Measurements from ENCODE around the gene COX10. TPM values are rescaled to one million over a fixed set of nuclear protein-coding genes. Genes with fewer than 3 reads are reported as not detected.

Gene COX10
- total RNA-seq, 4 donors from 2014 or later = 12.6 to 22.8 (median 15.6) TPM

GRCh38 chr17:14124854-14125253, 55.5 kb downstream of the COX10 start:
- no peak for TF ChIP-seq POLR2A (IDR thresholded peaks at IDR 0.05)
- no peak for TF ChIP-seq CTCF (IDR thresholded peaks at IDR 0.05)
- no peak for TF ChIP-seq EP300 (IDR thresholded peaks at IDR 0.05)
- no peak overlapping the region for H3K27ac ChIP-seq
- DNase-seq (ENCODE audit: low spot score in 2 of 2) = no peak
- H3K4me1 ChIP-seq = no peaks in the 10 kb centered on the region
- no peaks in the 10 kb centered on the region for H3K9me3 ChIP-seq
- H3K27me3 ChIP-seq = no peaks in the 10 kb centered on the region
- H3K36me3 ChIP-seq = no peaks in the 10 kb centered on the region
- no peak overlapping the region for H3K4me3 ChIP-seq
- 76 to 79% methylated on average over 4 of the region's 4 CpGs for WGBS, 2 donors

- Histone ChIP-seq H3K36me3 (no peaks in the 10 kb centered on the region), H3K27ac (no peak overlapping the region), H3K4me1 (no peaks in the 10 kb centered on the region), H3K9me3 (no peaks in the 10 kb centered on the region), H3K27me3 (no peaks in the 10 kb centered on the region), H3K4me3 (no peak overlapping the region)
- no peak for DNase-seq (ENCODE audit: low spot score in 2 of 2)
- TF ChIP-seq CTCF (IDR thresholded peaks at IDR 0.05) = no peak
- TF ChIP-seq POLR2A (IDR thresholded peaks at IDR 0.05) = no peak
- no peak for TF ChIP-seq EP300 (IDR thresholded peaks at IDR 0.05)
- 67 to 69% methylated on average over 6 of the region's 6 CpGs for WGBS, 2 donors
These were observed 56.3 kb downstream of the COX10 start for GRCh38 chr17:14125518-14126137.

GRCh38 chr17:14133104-14133503, 63.8 kb downstream of the COX10 start:
- TF ChIP-seq EP300 (IDR thresholded peaks at IDR 0.05) (no peak), CTCF (IDR thresholded peaks at IDR 0.05) (no peak), POLR2A (IDR thresholded peaks at IDR 0.05) (no peak)
- H3K4me1 ChIP-seq = no peaks in the 10 kb centered on the region

GRCh38 chr17:14134456-14134855, 65.2 kb downstream of the COX10 start:
- H3K27ac ChIP-seq = no peak overlapping the region
- WGBS, 2 donors = 87 to 91% methylated on average over 2 of the region's 2 CpGs

More at GRCh38 chr17:14133104-14133503, 63.8 kb downstream of the COX10 start:
- Histone ChIP-seq H3K27ac (no peak overlapping the region), H3K9me3 (no peaks in the 10 kb centered on the region), H3K27me3 (no peaks in the 10 kb centered on the region), H3K36me3 (no peaks in the 10 kb centered on the region), H3K4me3 (no peak overlapping the region)
- no peak for DNase-seq (ENCODE audit: low spot score in 2 of 2)

More at GRCh38 chr17:14134456-14134855, 65.2 kb downstream of the COX10 start:
- no peaks in the 10 kb centered on the region for H3K9me3 ChIP-seq
- TF ChIP-seq EP300 (IDR thresholded peaks at IDR 0.05) = no peak
- TF ChIP-seq POLR2A (IDR thresholded peaks at IDR 0.05) = no peak
- TF ChIP-seq CTCF (IDR thresholded peaks at IDR 0.05) = no peak
- DNase-seq (ENCODE audit: low spot score in 2 of 2) = no peak
- no peak overlapping the region for H3K4me3 ChIP-seq
- no peaks in the 10 kb centered on the region for H3K4me1 ChIP-seq
- H3K27me3 ChIP-seq = no peaks in the 10 kb centered on the region
- no peaks in the 10 kb centered on the region for H3K36me3 ChIP-seq

All from tibial nerve (tissue), 4 donors.